Neuron (in vitro differentiated cells): ENCODE data around the gene GTPBP3.

Experiments used
- H2AFZ ChIP-seq: one replicate; pipeline ENCODE4 v1.6.1; 2013; ENCODE audit warnings: low read depth, mild to moderate bottlenecking, inconsistent platforms, low read length, moderate library complexity
- H3K27me3 ChIP-seq: one replicate; pipeline ENCODE4 v1.6.1; 2013; ENCODE audit warnings: low read length; ENCODE audit not compliant: insufficient read depth
- H3K36me3 ChIP-seq: one replicate; pipeline ENCODE4 v1.6.1; 2013; ENCODE audit warnings: low read length; ENCODE audit not compliant: insufficient read depth
- H3K4me1 ChIP-seq: one replicate; pipeline ENCODE4 v1.6.1; 2013; ENCODE audit warnings: low read length; ENCODE audit not compliant: insufficient read depth
- H3K4me3 ChIP-seq: 2 replicates; pipeline ENCODE4 v1.5.1; 2013; ENCODE audit warnings: mild to moderate bottlenecking, low read length, moderate library complexity
- H3K9me3 ChIP-seq: one replicate; pipeline ENCODE4 v1.6.1; 2013; ENCODE audit warnings: low read length

GTPBP3 gene

DNA sequence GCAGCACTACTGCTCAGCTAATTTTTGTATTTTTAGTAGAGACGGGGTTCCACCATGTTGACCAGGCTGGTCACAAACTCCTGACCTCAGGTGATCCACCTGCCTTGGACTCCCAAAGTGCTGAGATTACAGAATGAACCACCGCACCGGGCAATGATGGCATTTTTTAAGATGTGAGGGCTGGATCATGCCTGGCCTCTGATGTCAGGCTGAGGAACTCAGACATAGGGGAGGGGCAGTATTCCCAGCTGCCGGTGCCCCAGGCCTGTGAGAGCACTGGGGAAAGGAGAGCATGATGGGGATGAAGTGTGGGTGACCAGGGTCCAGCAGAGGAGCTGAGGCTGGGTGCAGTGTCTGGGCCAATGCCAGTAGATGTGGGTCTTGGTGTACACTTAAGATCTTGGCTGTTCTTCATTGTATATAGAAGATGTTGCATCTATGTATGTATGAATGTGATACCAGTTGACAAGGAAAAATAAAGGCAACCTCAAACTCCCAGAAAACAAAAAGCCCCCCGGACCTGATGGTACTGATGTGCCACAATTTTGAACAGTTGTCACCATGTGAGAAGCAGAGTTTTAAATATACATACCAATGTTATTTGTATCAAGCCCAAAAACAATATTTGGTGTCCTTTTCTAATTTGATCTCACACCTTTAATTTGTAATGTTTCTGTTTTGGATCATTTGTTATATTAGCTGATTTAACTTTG lies 43.2 kb downstream of the GTPBP3 start:
- H3K36me3 ChIP-seq: no peaks in the 10 kb centered on the region
- H3K4me3 ChIP-seq: no peak overlapping the region
- no peaks in the 10 kb centered on the region for H3K9me3 ChIP-seq
- no peaks in the 10 kb centered on the region for H3K4me1 ChIP-seq
- H2AFZ ChIP-seq: no peak overlapping the region
- no peaks in the 10 kb centered on the region for H3K27me3 ChIP-seq

DNA sequence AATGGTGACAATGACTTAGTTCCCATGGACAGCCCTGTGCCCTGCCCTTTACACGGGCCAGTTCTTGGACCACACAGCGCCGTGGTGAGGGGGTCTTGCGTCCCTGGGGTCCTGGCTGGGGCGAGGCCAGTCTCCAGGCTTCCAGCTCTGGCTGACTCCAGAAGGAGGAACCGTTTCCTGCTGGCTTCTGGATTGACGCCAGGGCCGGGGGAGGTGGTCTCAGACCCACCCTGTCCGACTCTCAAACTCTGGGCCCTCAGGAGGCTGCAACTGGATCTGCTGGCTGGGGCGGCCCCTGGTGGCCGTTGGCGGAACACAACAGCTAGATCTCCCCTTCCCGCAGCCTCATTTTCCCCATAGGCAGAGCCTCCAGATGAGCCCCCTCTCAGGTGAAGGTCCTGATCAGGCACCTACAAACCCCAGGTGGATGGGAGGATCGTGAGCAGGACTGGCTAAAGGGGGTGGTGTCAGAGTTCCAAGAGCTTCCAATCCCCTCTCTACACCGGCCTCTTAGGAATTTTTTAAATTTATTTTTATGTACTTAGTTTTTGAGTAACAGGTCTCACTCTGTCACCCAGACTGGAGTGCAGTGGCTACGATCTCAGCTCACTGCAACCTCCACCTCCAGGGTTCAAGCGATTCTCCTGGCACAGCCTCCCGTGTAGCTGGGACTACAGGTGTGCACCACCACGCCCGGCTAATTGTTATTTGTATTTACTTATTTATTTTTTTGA lies 48.7 kb downstream of the GTPBP3 start:
- Histone ChIP-seq H3K27me3 (no peaks in the 10 kb centered on the region), H3K9me3 (peaks cover 1% of the 10 kb centered on the region), H2AFZ (no peak overlapping the region), H3K4me3 (no peak overlapping the region), H3K4me1 (peaks cover 3% of the 10 kb centered on the region), H3K36me3 (no peaks in the 10 kb centered on the region)

DNA sequence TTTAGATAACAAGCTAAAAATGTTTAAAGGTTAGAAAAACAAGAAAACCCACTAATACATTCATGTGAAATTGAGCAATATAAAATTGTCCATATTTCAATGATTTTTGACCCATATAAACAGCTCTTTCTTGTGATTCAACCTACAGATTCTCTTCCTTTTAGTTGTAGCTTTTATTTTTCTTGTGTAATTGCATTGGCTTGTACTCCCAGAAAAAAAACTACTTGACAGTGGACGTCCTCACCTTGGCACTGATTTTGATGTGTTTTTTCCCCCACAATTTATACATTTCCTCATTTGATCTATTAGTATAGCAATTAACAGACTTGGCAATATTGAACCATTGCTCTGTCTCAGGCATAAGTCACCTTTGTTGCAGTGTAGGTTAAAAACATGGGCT lies 51.9 kb downstream of the GTPBP3 start:
- Histone ChIP-seq H3K27me3 (no peaks in the 10 kb centered on the region), H3K4me1 (peaks cover 8% of the 10 kb centered on the region), H3K36me3 (no peaks in the 10 kb centered on the region), H3K4me3 (no peak overlapping the region), H3K9me3 (peaks cover 1% of the 10 kb centered on the region), H2AFZ (no peak overlapping the region)

DNA sequence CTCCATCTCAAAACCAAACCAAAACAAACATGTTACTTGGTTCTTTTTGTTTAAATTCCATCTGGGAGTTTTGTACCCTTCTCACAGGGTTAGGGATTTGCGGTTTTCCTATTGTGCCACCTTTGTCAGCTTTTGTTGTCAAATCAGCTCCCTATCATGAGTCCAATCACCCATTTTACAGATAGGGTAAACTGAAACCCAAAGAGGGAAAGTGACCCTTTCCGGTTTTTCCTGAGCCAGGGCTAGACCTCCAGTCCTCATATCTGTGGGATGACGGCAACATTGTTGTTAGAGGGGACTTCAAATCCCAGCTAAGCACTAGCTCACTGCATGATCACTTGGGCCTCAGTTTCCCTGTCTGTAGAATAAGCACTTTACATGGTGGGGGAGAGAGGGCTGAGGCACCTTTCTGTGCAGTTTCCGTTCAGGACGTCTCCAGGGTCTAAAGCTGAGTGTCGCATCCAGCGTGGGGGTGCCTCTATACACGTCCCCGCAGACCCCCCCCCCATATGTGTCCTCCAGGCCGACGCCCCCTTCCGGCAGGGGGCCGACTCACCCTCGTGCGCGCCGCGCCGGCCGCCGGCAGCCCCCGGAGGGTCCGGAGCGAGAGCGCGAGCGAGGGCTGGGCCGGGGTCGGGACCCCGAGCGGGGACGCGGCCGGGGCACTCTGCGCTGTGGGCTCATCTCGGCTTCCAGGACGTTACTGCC lies 52.8 kb downstream of the GTPBP3 start:
- peak overlapping the region; percentile 55 for H2AFZ ChIP-seq
- no peaks in the 10 kb centered on the region for H3K27me3 ChIP-seq
- peak overlapping the region; percentile 41 for H3K4me3 ChIP-seq
- H3K36me3 ChIP-seq: no peaks in the 10 kb centered on the region
- H3K9me3 ChIP-seq: peaks cover 1% of the 10 kb centered on the region
- H3K4me1 ChIP-seq: peaks cover 8% of the 10 kb centered on the region

DNA sequence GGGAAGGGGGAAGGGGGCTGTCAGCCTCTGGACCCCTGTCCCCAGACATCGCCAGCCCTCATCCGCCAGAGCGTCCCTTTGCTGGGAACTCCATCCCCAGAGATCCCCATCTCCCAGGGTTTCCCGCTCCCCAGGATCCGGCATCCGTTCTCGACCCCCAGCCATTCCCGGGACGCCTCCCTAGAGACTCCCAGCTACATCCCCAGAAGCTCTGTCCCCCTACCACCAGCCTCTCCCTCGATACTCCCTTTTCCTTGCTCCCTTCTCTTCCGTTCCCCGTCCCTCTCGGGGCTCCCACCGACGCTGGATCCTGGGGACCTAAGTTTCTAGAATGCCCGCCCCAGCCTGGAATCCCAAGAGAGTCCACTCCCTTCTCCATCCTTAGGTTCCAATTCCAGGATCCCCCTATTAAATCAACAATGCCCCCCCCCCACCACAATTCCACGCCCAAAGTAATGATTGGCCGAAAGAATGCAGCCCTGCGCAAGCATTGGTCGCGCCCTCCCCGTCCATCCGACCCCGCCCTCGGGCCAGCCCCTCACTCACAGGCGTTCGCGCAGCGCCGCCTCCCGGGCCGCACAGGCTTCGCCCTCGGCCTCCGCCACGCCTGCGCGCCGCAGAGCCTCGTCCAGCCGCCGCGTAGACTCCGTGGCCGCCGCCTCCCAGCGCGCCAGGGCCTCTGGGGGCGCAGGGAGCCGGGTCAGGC lies 53.5 kb downstream of the GTPBP3 start:
- H3K9me3 ChIP-seq: peaks cover 1% of the 10 kb centered on the region
- H3K4me3 ChIP-seq: peak overlapping the region; percentile 48
- H2AFZ ChIP-seq: peak overlapping the region; percentile 55
- no peaks in the 10 kb centered on the region for H3K36me3 ChIP-seq
- H3K4me1 ChIP-seq: peaks cover 8% of the 10 kb centered on the region
- no peaks in the 10 kb centered on the region for H3K27me3 ChIP-seq

DNA sequence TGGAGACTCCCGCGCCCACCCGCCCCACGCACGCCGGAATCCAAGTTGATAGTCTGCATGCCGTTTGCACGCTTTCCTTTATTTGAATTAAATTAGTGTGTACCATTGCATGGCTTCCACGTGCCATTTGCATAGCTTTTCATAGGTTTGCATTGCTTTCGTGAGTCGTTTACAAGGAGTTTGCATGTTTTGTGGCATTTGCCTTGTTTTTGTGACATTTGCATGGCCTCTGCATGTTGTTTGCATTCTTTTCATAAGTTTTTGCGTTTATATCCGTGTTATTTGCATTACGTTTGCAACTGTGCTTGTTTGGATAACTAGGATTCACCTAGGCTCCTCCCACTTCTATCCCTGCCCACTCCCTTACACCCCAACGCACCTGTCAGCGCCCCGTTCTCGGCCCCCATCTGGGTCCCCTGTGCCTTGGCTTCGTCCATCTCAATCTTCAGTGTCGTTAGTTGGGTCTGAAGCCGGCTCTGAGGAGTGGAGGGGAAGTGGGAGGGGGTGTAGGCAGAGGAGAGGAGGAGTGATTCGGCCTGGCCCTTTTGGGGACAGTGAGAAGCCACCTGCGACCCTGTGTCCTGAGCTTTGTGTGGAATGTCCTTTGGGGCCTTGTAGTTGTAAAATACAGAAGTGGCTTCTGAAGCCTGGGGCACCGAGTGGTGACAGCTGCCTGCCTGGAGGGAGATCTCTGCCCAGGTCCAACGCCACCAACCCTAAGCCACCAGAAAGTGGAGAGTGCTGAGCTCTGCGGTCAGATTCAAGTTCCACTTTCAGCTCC lies 54.2 kb downstream of the GTPBP3 start:
- Histone ChIP-seq H3K9me3 (peaks cover 1% of the 10 kb centered on the region), H3K27me3 (no peaks in the 10 kb centered on the region)

More for the DNA sequence above, 54.2 kb downstream of the GTPBP3 start:
- H2AFZ ChIP-seq: peak overlapping the region; percentile 56
- no peaks in the 10 kb centered on the region for H3K36me3 ChIP-seq
- H3K4me3 ChIP-seq: peak overlapping the region; percentile 48
- H3K4me1 ChIP-seq: peaks cover 8% of the 10 kb centered on the region
